Caco-2 (cell line): Measurements from ENCODE around the gene ZFPL1. TPM values are rescaled to one million over a fixed set of nuclear protein-coding genes. Genes with fewer than 3 reads are reported as not detected.

ENCODE experiments used
- BruUV-seq: library from RNA; stranded (reverse); fragments of 400-500 nt; replicated peaks from 2 replicates; lab custom pipeline; 2021; lab: Mats Ljungman, UMichigan
- CTCF ChIA-PET: fragments of 300-600 bp; sonication (Branson Sonifier 250); formaldehyde crosslinking; loops from one replicate; lab custom pipeline; 2022; ENCODE audit warnings: antibody characterized with exemption; lab: Charles Lee
- POLR2A ChIA-PET: fragments of 300-600 bp; sonication (Branson Sonifier 250); formaldehyde crosslinking; loops from one replicate; lab custom pipeline; 2022; ENCODE audit warnings: antibody characterized with exemption; lab: Charles Lee
- DNase-seq, 2 experiments: peaks; one replicate each; pipeline versions ENCODE4 v3.0.0 to v3.0.0-alpha.2; 2020 to 2022
- H3K27me3 ChIP-seq: replicated peaks from 2 replicates; pipeline ENCODE4 v1.6.0; 2011; ENCODE audit warnings: low read length; ENCODE audit not compliant: control insufficient read depth, insufficient read depth
- H3K36me3 ChIP-seq: 2 replicates; pipeline ENCODE4 v1.5.1; 2011; ENCODE audit warnings: low read length; ENCODE audit not compliant: control insufficient read depth, insufficient read depth
- H3K4me1 ChIP-seq: fragments of 250-450 bp; sonication (Bioruptor Pico); 2 replicates; pipeline ENCODE4 v1.5.1; 2020; ENCODE audit warnings: mild to moderate bottlenecking
- H3K4me3 ChIP-seq: 2 replicates; pipeline ENCODE4 v1.5.1; 2011; ENCODE audit warnings: low read depth, mild to moderate bottlenecking, control low read depth, low read length
- H3K9me3 ChIP-seq: fragments of 250-450 bp; sonication (Bioruptor Pico); 2 replicates; pipeline ENCODE4 v1.5.1; 2020; ENCODE audit warnings: mild to moderate bottlenecking, moderate library complexity
- H3K27ac Mint-ChIP-seq: one replicate; pipeline ENCODE4 v1.8.0; 2022; ENCODE audit warnings: mixed read lengths; ENCODE audit not compliant: unreplicated experiment
- H3K27me3 Mint-ChIP-seq: one replicate; pipeline ENCODE4 v1.8.0; 2022; ENCODE audit warnings: mixed read lengths; ENCODE audit not compliant: insufficient read depth, unreplicated experiment
- H3K36me3 Mint-ChIP-seq: one replicate; pipeline ENCODE4 v1.8.0; 2022; ENCODE audit warnings: mild to moderate bottlenecking, mixed read lengths; ENCODE audit not compliant: insufficient read depth, unreplicated experiment
- H3K4me1 Mint-ChIP-seq: one replicate; pipeline ENCODE4 v1.8.0; 2022; ENCODE audit warnings: low read depth, mixed read lengths; ENCODE audit not compliant: unreplicated experiment
- H3K4me3 Mint-ChIP-seq: one replicate; pipeline ENCODE4 v1.8.0; 2022; ENCODE audit warnings: mild to moderate bottlenecking, moderate library complexity, mixed read lengths; ENCODE audit not compliant: unreplicated experiment
- H3K9me3 Mint-ChIP-seq: one replicate; pipeline ENCODE4 v1.8.0; 2022; ENCODE audit warnings: mixed read lengths; ENCODE audit not compliant: unreplicated experiment
- intact Hi-C: fragments of 100-400 bp; cut with micrococcal nuclease; formaldehyde crosslinking; loops from one replicate; pipeline ENCODE4 v1.10.0; 2022; ENCODE audit not compliant: unreplicated experiment
- total RNA-seq: library from RNA; stranded (reverse); gene quantifications from 2 replicates; pipeline ENCODE4 v1.2.3, GENCODE V29; 2022
- TF ChIP-seq, protein P1 (sequence below), 2 experiments: fragments of 200-600 bp in 1 of 2; IDR thresholded peaks; 1 replicate in 1 of 2; 2 replicates in 1 of 2; pipeline versions ENCODE4 v1.5.1 to v1.8.0; 2011 to 2022; ENCODE audit warnings: antibody characterized with exemption in 1 of 2, control low read depth in 1 of 2, inconsistent platforms in 1 of 2, low read depth in 1 of 2, low read length in 1 of 2, mild to moderate bottlenecking in 1 of 2, moderate library complexity in 1 of 2; ENCODE audit not compliant: insufficient read depth in 1 of 2, severe bottlenecking in 1 of 2, unreplicated experiment in 1 of 2

Gene ZFPL1
- total RNA-seq, 1 experiment from 2014 or later, result 46.0 TPM

DNA sequence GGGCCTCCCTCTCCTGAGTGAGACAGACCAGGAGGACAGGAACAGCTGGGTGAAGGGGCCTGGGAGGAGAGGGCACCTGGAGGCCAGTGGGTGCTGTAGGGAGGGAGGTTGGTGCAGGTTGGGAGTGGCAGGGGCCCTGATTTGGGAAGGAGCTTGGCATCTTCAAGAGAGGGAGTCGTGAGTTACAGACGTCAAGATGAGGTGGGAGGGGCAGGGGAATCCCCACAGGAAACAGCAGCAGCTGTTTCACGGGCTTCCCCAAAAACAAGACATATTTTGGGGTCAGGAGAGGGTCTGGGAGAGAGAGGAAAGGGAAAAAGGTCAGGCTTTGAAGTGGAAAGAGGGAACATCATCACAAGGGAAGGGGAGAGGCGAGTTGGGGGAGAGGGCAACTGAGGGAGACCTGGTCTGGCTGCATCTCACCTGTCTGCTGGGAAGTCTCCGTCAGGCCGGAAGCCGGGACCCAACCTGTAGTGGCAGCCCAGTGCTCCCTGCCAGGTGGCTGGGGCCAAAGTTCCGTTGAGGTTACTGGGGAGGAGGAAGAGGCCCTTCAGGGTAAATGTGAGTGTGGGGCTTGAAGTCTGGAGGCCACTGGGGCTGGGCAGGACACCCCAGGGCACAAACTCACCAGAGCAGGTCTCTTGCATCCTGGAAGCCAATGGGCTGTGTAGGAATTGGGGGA is 30.1 kb upstream of the ZFPL1 start:
- H3K36me3 ChIP-seq, result no peaks in the 10 kb centered on the region
- no peak overlapping the region for H3K4me3 ChIP-seq
- intact Hi-C loops, result no loop called here
- no TSS peak for BruUV-seq
- ChIA-PET CTCF (no interaction called here), POLR2A (interaction anchor here (0.6 kb wide), 1 partner anchor 58 kb away, joined by 3 read pairs; no protein-coding TSS in a partner anchor)
- no peaks in the 10 kb centered on the region for H3K9me3 ChIP-seq
- H3K27ac Mint-ChIP-seq, result no peak overlapping the region
- no peaks in the 10 kb centered on the region for H3K4me1 ChIP-seq
- TF ChIP-seq, protein P1, sequence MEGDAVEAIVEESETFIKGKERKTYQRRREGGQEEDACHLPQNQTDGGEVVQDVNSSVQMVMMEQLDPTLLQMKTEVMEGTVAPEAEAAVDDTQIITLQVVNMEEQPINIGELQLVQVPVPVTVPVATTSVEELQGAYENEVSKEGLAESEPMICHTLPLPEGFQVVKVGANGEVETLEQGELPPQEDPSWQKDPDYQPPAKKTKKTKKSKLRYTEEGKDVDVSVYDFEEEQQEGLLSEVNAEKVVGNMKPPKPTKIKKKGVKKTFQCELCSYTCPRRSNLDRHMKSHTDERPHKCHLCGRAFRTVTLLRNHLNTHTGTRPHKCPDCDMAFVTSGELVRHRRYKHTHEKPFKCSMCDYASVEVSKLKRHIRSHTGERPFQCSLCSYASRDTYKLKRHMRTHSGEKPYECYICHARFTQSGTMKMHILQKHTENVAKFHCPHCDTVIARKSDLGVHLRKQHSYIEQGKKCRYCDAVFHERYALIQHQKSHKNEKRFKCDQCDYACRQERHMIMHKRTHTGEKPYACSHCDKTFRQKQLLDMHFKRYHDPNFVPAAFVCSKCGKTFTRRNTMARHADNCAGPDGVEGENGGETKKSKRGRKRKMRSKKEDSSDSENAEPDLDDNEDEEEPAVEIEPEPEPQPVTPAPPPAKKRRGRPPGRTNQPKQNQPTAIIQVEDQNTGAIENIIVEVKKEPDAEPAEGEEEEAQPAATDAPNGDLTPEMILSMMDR (IDR thresholded peaks at IDR 0.05; ENCODE audit: insufficient read depth in 1 of 2, low read depth in 1 of 2, low read length in 1 of 2, severe bottlenecking in 1 of 2, unreplicated experiment in 1 of 2), result no peak
- no peak overlapping the region for H3K4me3 Mint-ChIP-seq
- H3K9me3 Mint-ChIP-seq, result no peaks in the 10 kb centered on the region
- DNase-seq, result no peak
- H3K27me3 ChIP-seq, result no peaks in the 10 kb centered on the region
- H3K4me1 Mint-ChIP-seq, result no peaks in the 10 kb centered on the region
- peaks cover 3% of the 10 kb centered on the region for H3K27me3 Mint-ChIP-seq
- peaks cover 4% of the 10 kb centered on the region for H3K36me3 Mint-ChIP-seq

DNA sequence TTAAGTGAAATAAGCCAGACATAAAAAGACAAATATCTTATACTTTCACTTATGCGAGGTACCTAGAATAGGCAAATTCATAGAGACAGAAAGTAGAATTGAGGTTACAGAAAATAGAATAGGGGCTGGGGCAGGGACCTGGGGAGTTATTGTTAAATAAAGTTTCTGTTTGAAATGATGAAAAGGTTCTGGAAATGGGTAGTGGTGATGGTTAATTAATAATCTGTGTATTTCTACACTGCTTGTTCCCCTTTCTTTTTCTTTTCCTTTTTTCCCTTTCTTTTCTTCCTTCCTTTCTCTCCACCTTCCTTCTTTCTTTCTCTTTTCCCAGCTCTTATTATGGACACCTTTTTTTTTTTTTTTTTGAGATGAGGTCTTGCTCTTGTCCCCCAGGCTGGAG is 28.5 kb upstream of the ZFPL1 start:
- POLR2A ChIA-PET, result no interaction called here
- CTCF ChIA-PET, result interaction anchor here (1.1 kb wide), 1 partner anchor 178 kb away, joined by 11 read pairs; no protein-coding TSS in a partner anchor
- H3K36me3 Mint-ChIP-seq, result peaks cover 4% of the 10 kb centered on the region

DNA sequence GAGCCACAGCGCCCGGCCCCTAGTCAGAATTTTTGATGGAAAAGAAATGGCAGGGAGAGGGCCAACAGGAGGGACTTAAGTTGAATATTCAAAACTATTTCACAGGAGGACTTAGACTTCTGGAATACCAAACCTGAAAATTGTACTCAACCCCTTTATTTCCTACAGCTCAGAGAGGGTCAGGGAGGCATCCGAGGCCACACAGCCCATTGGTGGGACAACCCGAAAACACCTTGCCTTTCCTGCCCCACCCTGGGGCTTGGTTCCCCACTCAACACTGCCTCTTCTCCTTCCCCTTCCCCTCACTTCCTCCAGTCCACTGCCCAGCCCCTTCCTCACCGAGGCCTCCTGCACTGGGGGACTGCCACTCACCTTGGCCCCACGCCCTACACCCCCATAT is 27.0 kb upstream of the ZFPL1 start:
- Mint-ChIP-seq H3K9me3 (no peaks in the 10 kb centered on the region), H3K4me1 (no peaks in the 10 kb centered on the region), H3K27ac (no peak overlapping the region), H3K4me3 (no peak overlapping the region), H3K27me3 (peaks cover 3% of the 10 kb centered on the region), H3K36me3 (peaks cover 4% of the 10 kb centered on the region)
- BruUV-seq, result no TSS peak
- H3K9me3 ChIP-seq, result no peaks in the 10 kb centered on the region
- no peaks in the 10 kb centered on the region for H3K27me3 ChIP-seq
- CTCF ChIA-PET, result interaction anchor here (0.7 kb wide), 1 partner anchor 169 kb away, joined by 6 read pairs; no protein-coding TSS in a partner anchor
- intact Hi-C loops, result no loop called here
- no peak for DNase-seq
- no peak overlapping the region for H3K4me3 ChIP-seq
- H3K36me3 ChIP-seq, result no peaks in the 10 kb centered on the region
- H3K4me1 ChIP-seq, result no peaks in the 10 kb centered on the region
- POLR2A ChIA-PET, result no interaction called here
- TF ChIP-seq, protein P1 (IDR thresholded peaks at IDR 0.05; ENCODE audit: insufficient read depth in 1 of 2, low read depth in 1 of 2, low read length in 1 of 2, severe bottlenecking in 1 of 2, unreplicated experiment in 1 of 2), result no peak

More for the DNA sequence above, 28.5 kb upstream of the ZFPL1 start:
- intact Hi-C loops, result no loop called here
- DNase-seq, result no peak
- Mint-ChIP-seq H3K4me3 (no peak overlapping the region), H3K27me3 (peaks cover 3% of the 10 kb centered on the region), H3K4me1 (no peaks in the 10 kb centered on the region), H3K9me3 (no peaks in the 10 kb centered on the region), H3K27ac (no peak overlapping the region)
- Histone ChIP-seq H3K4me3 (no peak overlapping the region), H3K36me3 (no peaks in the 10 kb centered on the region), H3K4me1 (no peaks in the 10 kb centered on the region), H3K9me3 (no peaks in the 10 kb centered on the region), H3K27me3 (no peaks in the 10 kb centered on the region)
- TF ChIP-seq, protein P1 (IDR thresholded peaks at IDR 0.05; ENCODE audit: insufficient read depth in 1 of 2, low read depth in 1 of 2, low read length in 1 of 2, severe bottlenecking in 1 of 2, unreplicated experiment in 1 of 2), result no peak
- BruUV-seq, result no TSS peak
